ENCODE data around the gene ZBTB8A. TPM values are rescaled to one million over a fixed set of nuclear protein-coding genes. Genes with fewer than 3 reads are reported as not detected.

The ZBTB8A gene
- total and polyA plus RNA-seq, 10 of the 15 experiments (the other 5 are each of a cell fraction or from before 2014, with no cell fraction given): 0.48 to 4.7 (median 2.4) TPM

GRCh38 chr1:32622806-32623681 is 83.8 kb downstream of the ZBTB8A start (continued):
- no peak for TF ChIP-seq ZBTB11 (CRISPR knock-in tag; IDR thresholded peaks at IDR 0.05)

GRCh38 chr1:32623775-32624174 is 84.5 kb downstream of the ZBTB8A start:
- BruUV-seq (replicated peaks): no TSS peak
- FAIRE-seq (no peak), DNase-seq (ENCODE audit: low read depth, low spot score) (no peak), ATAC-seq (peak; percentile 13)
- Histone ChIP-seq H2AFZ (ENCODE audit: control insufficient read depth, low read depth, low read length) (peak overlapping the region; percentile 56), H3K4me3 (no peak overlapping the region), H3K9me3 (replicated peaks; ENCODE audit: control insufficient read depth, insufficient read depth, low read length) (peaks cover 3% of the 10 kb centered on the region), H4K20me1 (ENCODE audit: control insufficient read depth, insufficient read depth) (no peaks in the 10 kb centered on the region), H3K9ac (ENCODE audit: control insufficient read depth, insufficient read depth, low read length) (no peak overlapping the region; the same call in 1 of the 2 replicates), H3K36me3 (ENCODE audit: control insufficient read depth in 2 of 2, insufficient read depth in 2 of 2, low read length in 1 of 2) (peaks cover 0 to 14% of the 10 kb centered on the region in 2 experiments), H3K4me1 (ENCODE audit: control insufficient read depth, insufficient read depth, low read length) (peaks cover 50% of the 10 kb centered on the region), H3K4me2 (ENCODE audit: control insufficient read depth, insufficient read depth) (peak overlapping the region; percentile 74), H3K79me2 (ENCODE audit: control insufficient read depth, insufficient read depth, low read length) (peaks cover 22% of the 10 kb centered on the region), H3K27ac (ENCODE audit: control insufficient read depth, insufficient read depth) (peak overlapping the region; percentile 82), H3K27me3 (replicated peaks in 1 of 2; ENCODE audit: control insufficient read depth in 2 of 2, insufficient read depth in 2 of 2, low read length in 1 of 2) (no peaks in the 10 kb centered on the region)
- ChIA-PET CTCF (no interaction called here), SMC1A (ENCODE audit: uncharacterized antibody, unreplicated experiment) (no interaction called here), POLR2A (no interaction called here), RAD21 (ENCODE audit: unreplicated experiment) (interaction anchor here (1.3 to 1.4 kb wide), 2 partner anchors 13 to 24 kb away, joined by 3 read pairs; no protein-coding TSS in a partner anchor)
- in situ Hi-C loops (cut with MboI) (no loop called here), intact Hi-C loops (cut with micrococcal nuclease; ENCODE audit: unreplicated experiment) (no loop called here)
- TF ChIP-seq EGR1 (IDR thresholded peaks at IDR 0.05; ENCODE audit: borderline replicate concordance in 1 of 2, low read depth in 2 of 2, low read length in 2 of 2): peak in 1 of 2 experiments; percentile 75; a peak in 1 of 3 replicates
- peak; percentile 51 for TF ChIP-seq RUNX3 (IDR thresholded peaks at IDR 0.05; ENCODE audit: low read length)
- TF ChIP-seq NFIC (IDR thresholded peaks at IDR 0.05; ENCODE audit: low read depth, low read length): 0 out of 2 replicates have a peak, but pooled peaks have one; percentile 46
- no peak for TF ChIP-seq YBX1 (IDR thresholded peaks at IDR 0.05)
- 0 out of 2 replicates have a peak, but pooled peaks have one; percentile 4 for TF ChIP-seq MEF2A (IDR thresholded peaks at IDR 0.05; ENCODE audit: insufficient read depth, low read depth, low read length)
- TF ChIP-seq YY1 (IDR thresholded peaks at IDR 0.05; ENCODE audit: low read depth, low read length): 0 out of 2 replicates have a peak, but pooled peaks have one; percentile 21
- 0 out of 2 replicates have a peak, but pooled peaks have one; percentile 22 for TF ChIP-seq CREB1 (IDR thresholded peaks at IDR 0.05; ENCODE audit: low read depth)
- TF ChIP-seq LARP7 (IDR thresholded peaks at IDR 0.05): no peak
- 0 out of 2 replicates have a peak, but pooled peaks have one; percentile 8 for TF ChIP-seq ATF2 (IDR thresholded peaks at IDR 0.05; ENCODE audit: low read length)
- TF ChIP-seq SPI1 (IDR thresholded peaks at IDR 0.05; ENCODE audit: borderline replicate concordance, insufficient read depth, low read depth, low read length): 0 out of 2 replicates have a peak, but pooled peaks have one; percentile 7
- no peak for TF ChIP-seq KDM1A (IDR thresholded peaks at IDR 0.05; ENCODE audit: borderline replicate concordance)
- TF ChIP-seq RAD51 (IDR thresholded peaks at IDR 0.05): 0 out of 2 replicates have a peak, but pooled peaks have one; percentile 9
- TF ChIP-seq NBN (IDR thresholded peaks at IDR 0.05): 0 out of 2 replicates have a peak, but pooled peaks have one; percentile 11
- WGBS (ENCODE audit: insufficient coverage, insufficient replicate concordance, low lambda C conversion rate, missing lambda C conversion rate): 3% methylated on average over 5 of the region's 5 CpGs
